Activated CD4-positive, CD25-positive, alpha-beta regulatory T cell (primary cell): ENCODE data around the gene OPCML.

Experiments used
- DNase-seq, 4 experiments: peaks; one replicate each; lab custom pipeline; 2025; lab: John Stamatoyannopoulos, UW

OPCML gene

DNA sequence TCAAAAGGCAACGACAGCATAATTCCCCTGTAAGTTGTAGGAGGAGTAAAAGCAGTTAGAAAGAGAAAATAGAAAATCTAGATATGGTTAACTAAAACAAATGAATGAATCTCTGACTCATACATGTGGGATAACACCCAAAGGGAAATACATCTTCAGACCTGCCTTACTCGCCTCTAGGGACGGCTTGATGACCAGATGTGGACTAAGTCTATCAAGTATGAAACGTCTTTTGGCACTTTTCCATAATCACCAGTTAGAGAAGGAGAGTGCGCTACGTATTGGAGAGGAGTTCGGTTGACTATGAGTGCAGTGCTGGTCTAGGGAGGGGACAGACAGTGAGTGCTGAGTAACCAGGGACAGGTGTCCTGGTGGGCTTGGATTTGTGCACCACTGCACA is 459.9 kb downstream of the OPCML start:
- no peak for DNase-seq

DNA sequence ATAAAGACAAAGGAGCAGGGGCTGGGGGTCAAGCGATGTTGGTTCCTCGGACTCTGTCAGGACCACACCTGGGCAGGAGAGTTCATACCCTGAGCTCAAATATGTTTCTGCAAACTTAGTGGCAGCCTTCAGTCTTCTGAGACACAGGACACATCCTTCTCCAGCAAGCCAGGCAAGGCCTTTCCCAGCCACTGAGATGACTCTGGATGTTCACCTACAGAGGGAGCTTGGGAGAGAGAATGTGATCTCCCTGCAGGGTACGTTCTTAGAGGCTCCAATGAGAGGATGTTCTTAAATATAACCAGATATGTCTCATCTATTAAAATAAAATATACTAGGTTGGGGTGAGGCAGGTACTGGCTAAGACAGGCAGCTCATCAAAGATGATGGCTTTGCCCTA is 461.5 kb downstream of the OPCML start:
- no peak for DNase-seq

DNA sequence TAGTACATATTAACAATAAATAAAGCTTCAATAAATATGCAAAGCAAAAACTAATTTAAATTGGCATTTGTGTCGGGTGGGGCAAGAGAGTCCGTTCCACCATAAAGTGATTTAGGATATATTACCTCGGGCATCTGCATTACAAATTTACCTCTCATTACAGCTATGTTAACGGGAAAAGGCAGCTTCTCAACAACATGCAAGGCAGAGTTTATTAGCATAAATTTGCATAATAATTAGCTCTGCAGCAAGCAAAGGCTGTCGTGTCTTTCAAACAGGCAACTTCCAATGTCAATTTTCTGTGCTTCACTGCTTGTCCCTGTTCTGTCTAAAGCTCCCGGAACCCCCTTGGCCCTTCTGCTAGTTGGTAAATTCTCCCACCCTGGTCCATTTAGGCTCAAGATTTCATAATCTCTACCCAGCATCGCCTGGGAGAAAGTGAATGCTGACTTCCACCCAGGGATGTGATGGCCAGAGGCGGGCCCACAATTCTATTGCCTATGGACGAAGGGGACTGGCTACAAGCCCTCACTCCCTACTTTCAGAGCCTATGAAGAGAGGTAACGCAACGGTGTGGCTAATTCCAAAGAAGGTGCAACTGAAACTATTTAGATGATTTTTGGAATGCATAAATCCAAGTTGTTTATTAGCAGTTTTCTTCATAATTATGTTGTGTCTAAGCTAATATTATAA is 462.1 kb downstream of the OPCML start:
- no peak for DNase-seq

DNA sequence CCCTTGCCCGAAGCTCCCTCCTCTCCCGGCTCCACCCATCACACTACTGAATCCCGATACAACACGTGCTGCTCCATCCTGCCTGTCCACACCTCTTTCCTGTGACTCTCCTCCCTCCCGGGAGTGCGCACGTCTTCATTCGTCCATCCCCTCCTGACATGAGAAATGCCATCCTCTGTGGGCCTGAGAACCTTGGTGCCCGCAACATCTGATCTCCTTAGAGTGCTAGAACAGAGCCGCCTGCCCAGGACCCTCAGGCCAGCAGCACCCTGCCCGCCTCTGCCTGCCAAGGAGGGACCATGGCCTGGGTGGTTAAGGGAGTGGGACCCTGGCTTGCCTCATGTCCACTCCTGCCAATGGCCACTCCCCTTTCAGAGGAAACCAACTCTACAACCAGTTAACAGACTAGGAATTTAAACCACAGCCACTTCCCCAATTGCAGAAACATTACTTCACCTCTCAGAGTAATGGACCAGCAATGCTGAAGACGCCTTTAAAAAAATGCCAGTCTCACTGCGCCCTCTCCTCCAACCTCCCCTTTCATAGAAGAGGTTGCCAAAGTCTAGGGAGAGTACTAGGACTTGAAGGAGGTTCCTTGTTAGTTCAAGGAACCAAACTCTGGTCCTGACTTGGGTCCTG is 466.3 kb downstream of the OPCML start:
- no peak for DNase-seq

DNA sequence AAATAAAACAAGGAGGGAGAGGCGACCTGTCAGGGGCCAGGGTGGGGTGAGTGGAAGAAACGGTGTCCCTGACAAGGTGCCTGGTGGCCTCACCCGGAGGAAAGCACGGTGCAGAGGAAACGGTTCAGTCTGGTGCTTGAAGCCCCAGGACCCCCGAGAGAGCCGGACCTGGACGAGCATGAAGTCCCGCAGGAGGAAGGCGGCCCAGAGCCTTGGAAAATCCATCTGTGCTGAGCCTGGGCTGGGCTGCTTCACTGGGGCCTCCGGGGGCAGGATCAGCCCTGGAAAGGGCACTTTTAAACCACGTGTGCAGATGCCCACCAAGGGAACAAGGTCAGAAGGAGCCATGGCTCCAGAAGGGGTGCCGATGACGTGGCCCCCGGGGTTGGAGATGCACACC is 467.3 kb downstream of the OPCML start:
- DNase-seq = no peak

DNA sequence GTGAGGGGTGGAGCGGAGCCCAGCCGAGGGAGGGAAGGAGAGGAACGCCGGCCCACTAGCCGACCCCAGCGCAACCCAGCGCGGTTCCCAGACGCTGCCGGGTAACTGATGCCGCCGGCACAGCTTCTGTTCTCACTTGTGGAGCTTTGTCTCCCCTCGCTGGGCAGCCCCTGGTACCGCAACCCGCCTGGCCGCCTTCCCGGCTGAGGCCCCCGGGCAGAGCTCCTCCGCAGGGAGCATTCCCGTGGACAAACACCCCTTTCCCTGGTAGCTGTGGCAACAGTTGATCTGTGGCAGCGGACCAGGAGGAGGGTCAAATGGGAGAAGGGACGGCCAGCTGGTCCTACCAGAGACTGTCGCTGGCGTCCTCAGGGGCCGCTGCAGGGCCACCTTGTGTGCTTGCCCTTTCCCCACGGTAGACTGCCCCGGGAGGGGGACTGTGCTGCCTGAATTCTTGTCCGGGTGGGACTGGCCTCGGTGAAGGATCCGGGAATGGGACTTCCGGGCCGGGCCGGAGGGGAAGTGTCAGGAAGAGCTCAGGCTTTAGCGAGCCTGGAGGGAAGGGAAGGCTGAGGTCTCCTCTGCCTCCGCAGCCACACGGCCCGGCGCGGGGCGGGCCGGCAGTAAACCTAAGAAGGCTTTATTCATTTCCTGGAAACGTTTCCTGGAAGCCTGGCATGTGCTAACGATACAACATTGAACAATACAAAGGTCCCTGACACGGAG is 468.0 kb downstream of the OPCML start:
- DNase-seq = no peak

DNA sequence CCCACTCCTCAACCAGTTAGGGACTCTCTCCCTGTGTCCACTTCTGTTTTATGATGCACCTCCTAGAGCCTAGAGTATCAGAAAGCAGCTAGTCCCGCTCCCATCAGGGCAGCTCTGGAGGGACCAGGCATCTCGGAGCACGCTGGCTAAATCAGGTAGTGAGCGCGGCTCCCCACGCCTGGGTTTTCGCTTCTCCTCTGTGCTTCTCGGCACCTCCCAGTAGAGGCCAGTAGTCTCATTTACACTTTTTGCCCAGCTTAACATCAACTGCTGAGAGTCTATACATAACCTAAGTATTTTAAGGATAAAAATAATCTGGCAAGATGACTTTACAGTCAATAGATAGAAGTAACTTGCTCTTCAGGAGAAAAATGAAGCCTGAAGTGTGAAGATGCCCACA is 473.8 kb downstream of the OPCML start:
- no peak for DNase-seq

DNA sequence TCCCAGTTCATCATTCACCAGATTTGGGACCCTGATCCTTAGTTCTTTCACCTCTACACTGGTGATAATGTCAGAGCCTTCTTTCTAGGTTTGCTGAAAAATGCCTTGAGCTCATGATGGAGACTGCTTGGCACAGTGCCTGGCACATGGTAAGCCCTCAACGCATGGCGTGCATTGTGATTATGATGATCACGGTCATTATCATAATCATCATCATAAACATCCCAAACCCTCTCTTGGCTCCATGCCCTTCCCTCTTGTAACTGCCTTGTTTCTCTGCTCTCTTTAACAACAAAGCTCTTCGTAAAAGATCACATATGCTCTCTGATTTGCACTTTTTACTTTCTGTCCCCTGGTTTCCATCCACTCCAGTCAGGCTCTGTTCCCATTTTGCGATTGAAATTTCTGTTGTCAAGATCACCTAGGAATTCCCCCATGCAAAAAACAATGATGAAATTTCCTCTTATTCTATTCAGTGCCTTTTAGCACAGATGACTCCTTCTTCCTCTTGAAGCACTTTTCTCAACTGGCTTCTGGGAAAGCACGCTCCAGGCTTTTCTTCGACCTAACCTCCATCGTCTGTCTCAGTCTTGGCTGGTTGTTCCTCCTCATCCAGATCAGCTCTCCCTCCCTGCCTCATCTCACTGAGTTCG is 479.1 kb downstream of the OPCML start:
- DNase-seq = no peak

DNA sequence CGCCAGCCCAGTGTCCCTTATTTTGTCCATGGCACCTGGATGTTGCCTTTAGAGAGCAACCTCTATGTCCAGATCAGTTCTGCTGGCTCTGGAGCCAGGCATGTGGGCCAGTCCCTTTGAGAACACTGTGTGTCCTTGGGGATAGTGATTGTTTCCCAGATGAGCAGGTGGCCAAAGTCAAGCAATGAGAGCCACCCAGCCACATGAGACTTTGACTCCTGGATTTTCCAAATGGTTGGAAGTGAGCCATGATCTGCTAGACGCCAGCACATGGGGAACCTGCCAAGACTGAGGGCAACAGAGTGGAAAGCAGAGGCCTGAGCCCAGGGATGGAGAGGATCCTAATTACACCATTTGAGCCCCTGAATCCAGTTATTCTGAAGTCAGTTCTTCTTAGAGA is 479.8 kb downstream of the OPCML start:
- no peak for DNase-seq

DNA sequence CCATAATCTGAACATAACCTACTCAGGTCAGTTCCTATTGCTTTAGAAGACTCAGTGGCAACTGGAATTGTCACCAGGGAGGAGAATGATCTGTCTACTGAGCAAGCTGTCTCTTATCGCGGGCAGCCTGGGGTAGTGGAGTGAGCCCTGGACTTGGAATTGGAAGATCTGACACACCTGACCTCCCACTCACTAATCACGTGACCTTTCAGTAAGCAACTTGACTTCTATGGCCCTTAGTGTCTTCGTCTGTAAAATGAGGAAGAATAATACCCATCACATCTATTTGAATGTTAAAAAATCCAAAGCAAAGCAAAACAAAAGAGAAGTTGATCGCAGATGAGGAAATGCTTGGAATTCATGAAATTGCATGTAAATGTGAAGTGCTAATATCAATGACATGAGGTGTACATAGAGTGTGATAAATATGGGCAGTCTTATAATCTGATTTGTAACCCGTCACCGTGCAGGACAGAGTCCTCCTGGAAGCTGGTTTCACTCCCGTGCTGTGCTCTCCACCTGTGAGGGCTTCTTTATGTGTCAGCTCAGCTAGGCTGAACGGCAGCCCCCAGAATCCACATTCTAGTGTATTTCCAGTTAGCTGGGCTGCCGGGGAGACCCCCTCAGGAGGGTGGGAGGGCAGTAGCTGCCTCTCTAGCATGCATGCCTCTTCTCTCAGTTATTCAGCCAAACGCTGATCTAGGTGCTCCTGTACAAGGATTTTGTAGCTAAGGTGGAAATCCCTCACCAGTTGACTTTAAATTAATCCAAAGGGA is 482.9 kb downstream of the OPCML start:
- DNase-seq = no peak

DNA sequence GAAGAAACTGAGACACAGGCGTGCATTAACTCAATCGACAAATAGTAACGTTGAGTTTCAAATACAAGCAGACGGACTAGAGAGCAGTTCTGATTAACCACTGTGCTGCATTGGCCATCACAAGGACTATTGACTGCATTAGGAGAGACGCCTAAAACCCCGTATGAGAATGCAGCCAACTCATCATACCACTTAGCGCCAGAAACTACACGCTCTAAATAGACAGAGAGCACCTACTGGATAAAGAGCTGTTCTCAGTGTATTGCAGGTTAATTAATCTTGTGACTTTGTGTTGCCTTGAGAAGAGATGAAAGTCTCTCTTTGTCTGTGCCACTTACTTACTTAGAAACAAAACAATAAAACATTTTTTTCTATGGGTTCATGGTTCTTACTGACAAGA is 484.0 kb downstream of the OPCML start:
- DNase-seq = no peak

DNA sequence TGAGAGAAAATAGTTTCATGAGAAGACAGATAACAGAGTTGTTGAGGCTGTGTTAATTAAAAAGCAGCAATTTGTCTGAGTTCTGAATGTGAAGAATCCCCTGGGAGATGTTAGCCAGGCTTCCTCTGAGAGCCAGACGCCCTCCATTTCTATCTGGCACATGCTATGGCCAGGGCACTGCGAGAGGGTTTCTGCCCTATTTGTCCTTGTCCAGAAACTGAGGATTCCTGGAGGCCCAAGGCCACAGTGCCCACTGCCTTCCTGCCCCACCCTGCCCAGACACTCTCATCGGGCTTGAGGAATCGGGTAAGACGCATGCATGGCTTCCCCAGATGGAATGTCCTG is 484.6 kb downstream of the OPCML start:
- no peak for DNase-seq

DNA sequence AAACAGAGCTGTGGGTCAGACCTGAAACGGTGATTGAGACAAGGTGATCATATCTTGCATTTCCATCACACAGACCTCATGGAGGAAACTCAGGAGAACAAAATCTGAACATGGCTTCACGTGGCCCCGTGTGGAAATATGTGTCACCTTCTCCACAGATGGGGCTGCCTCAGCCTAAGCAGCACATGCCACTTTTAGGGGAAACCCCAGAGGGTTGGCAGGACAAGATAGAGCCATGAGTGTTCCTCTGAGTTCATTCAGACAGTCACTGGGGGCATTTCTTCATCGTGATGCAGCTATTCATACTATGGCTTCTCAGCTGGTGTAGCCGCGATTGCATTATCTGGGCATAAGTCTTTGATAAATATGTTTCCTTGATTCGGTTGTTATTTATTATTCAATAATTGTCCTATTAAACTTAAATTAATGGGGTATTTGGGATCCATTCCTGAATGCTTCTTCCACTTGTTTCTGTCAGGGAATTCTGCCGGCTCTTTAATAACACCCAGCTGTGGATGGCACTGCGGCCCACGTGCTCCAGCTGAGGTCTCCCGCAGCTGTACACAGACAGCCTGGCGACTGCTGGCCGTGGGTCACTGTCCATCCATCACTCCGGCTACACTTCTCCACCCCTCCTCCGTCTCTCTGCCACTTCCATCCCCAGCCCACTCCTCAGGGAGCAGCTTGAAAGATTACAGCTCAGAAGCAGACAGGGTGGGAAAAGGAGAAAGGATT is 485.1 kb downstream of the OPCML start:
- DNase-seq = no peak

DNA sequence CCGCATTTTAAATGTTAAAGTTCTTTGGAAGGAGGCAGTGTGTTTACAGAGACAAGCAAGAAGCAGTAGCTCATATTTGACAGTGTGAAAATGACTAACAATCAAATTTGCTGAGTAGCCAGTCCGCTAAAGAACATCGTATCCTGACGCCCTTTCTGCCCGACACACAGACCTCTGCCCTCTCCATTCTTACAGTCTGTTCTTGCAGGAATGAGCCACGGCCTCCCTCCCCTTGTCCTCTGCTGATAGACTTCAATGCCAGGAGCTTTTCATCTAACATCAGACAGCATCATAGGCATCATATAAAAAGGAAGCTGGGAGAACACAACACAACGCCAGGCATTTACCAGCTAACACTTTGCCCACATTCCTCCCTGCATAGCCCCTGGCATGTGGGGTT is 486.0 kb downstream of the OPCML start:
- DNase-seq = no peak

DNA sequence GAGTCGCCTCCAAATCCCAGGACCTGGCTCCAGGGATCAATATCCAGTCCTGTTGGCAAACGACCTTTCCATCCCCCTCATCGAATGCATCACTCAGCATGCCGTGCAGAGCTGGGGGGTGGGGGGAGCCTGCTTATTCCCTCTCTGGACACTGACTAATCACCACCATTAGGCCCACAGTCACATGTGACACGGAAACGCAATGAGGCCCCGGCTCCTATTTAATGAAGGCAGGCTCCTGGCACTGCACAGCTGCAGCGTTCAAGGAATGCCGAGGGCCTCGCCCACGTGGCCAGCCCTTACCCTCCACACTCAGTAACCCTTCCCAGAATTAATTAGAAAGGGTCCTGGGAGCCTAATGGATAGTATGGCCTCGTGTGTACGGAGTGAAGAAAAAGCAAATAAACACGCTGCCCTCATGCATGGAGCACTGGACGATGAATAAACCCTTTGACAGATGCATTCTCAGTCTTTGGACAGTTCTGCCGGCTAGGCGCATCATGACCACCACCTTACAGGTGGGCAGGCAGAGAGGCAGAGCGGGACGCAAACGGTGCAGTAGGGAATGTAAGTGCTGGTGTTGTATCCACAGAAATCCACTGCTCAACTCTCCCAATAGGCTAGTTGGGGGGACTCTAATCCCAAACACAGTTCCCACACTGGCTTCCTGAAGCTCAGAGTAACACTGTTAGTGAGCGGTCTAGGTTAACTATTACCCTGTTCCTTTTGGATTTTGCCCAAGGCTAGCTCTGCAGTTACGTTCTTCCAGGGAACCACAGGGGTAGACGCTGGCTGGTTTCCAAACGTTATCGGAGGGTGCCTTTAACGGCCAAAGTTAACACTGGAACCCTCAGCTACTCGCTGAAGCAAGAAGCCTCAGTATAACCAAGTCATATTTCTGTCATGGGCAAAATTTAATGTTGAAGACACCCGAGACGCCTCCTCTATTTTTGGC is 490.1 kb downstream of the OPCML start:
- no peak for DNase-seq

DNA sequence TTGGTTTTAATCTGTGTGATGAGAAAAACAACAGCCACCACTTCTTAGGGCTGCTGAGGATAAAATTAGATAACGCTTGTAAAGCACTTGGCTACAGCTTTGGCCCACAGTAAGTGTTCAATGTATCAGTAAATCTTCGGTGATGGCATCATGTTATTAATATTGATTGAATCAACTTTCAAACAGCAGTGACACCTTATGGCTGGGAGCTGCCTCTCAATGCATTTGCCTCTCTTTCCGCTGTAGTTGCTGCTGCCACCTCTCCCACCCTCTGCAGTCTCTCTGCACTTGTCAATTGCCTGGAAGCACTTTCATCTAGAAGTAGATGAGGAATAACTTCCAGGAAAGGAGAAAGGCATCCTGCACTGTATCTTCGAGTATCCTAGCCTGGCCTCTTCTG is 491.1 kb downstream of the OPCML start:
- DNase-seq = no peak

DNA sequence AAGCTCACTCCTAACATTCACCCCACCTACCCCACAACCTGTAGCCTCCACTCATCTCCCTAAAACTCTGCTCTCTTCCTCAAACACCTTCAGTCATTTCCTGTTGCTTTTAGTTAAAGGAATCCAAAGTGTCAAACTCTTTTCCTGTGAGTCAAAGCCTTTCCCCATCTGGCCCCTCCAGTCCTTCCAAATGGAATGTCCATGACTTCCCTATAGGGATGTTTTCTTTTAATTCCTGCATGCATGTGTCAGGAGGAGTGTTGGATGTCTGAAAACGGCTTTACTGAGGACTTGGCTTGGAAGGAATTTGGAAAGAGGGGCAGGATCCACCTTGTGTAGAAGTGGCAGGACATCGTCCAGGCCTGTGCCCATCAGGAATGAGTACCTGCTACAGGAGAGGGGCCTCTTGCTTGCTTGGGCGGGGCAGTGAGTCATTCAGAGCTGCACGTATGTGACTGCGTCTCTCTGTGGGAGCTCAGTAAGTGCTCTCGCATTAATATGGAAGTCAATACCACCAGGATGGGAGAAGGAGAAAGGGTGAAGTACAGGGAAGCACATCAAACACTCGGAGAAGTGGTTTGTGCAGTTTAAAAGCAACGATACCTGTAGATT is 491.9 kb downstream of the OPCML start:
- DNase-seq = no peak

DNA sequence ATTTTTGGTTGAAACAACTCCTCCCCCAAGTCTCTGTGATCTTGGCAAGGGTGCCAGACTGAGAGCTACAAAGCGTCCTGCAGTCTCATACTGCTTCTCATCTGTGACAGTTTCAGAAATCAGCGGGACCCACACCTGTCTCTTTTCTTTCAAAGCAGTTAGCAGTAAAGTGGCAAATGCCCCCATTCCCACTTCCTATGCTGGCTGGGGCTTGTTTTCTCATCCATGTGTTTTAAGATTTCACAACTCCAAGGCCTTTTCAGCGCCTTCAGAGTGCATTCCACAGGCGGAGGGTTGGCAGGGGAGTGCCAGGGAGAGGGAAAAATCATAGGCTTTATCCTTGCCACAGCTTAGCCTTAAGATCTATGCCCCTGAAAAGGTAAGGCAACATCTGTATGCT is 493.5 kb downstream of the OPCML start:
- no peak for DNase-seq

DNA sequence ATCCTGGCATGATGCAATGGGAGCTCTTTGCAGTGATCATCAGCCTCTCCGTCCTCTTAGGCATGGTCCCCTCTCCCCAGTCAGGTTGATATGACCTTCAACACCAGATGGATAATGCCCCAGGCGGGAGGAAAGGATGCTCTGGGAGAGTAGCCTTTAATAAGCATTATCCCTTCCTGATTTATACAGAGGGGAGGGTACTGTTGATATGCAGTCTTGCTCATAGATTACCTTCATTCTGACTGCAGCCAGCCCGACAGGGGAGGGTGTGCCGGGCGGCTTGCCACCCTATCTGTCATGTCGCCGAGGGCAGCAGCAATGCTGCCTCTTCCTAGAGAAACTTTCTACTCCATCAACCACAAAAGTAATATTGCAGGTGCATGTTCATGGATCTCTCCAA is 497.4 kb downstream of the OPCML start:
- no peak for DNase-seq

DNA sequence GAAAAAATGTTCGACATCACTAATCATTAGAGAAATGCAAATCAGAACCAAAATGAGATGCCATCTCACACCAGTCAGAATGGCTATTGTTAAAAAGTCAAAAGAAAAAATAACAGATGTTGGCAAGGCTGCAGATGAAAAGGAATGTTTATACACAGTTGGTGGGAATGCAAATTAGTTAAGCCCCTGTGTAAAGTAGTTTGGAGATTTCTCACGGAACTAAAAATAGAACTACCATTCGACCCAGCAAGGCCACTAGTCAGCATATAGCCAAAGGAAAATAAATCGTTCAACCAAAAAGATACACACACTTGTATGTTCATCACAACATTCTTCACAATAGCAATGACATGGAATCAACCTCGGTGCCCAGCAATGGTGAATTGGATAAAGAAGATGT is 503.2 kb downstream of the OPCML start:
- no peak for DNase-seq
